ENCODE measurements around the gene CD151.

Gene CD151

DNA sequence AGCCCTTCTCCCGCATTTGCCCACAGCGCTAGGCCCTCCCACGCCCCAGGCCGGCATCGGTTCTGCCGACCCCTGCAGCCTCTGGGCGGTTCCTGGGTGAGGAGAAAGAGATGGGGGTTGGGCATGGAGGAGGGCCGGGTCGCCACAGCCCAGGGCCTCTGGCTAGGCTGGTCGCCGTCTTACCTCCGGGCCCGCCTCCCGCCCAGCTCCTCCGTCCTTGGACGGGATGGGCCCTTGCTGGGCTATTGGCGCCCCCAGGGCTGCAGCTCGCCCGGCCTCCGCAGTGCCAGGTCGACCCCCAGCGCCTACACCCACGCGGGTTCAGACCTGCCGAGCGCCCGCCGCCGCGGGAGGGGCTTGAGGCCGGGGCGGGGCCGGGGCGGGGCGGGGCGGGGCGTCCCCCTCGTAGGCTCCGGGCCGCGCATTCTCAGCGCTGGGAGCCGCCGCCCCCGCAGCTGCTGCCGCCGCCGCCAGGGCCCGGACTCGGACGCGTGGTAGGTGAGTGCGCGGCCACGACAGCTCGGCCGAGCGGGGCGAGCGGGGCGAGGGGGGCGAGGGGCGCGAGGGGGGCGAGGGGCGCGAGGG is at the start of gene CD151:
Gene CD151 (plus strand): TSS at position 424 of the 585 bp plus-strand sequence. CDS start 3,118 bp downstream, outside the sequence.
- FAIRE-seq = no peak
- peak; percentile 59 for DNase-seq (ENCODE audit: low spot score)

GRCh38 chr11:783581-784015 is 49.2 kb upstream of the CD151 start:
- FAIRE-seq = no peak
- no peak for DNase-seq (ENCODE audit: low spot score)

GRCh38 chr11:786235-787083 is 46.3 kb upstream of the CD151 start:
- FAIRE-seq (no peak), DNase-seq (ENCODE audit: low spot score) (no peak)

DNA sequence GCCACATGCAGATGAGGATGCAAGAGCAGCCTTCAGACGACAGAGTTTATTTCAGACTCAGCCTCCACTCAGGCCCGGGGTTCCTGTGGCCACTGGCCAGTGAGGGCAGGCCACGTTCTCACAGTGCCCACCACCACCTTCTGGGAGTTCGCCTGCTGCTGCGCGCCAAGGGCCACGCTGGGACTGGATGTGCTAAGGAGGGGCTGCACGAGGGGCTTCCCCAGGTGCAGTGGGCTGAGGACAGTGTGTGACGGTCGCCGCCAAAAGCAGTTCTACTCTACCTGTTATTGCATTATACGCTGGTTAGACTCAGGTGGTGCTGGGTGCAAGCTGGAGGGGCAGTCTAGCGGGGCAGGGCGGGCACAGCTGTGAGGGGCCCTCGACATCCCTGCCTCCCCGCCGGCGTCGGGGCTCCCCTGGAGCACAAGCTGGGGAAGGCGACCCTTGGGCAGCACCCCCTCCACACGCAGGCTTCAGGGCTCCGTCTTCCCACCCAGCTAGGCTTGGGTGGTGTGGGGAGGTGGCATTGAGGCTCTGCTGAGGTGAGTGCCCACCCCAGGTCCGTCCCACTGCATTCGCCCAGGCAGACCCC is 45.6 kb upstream of the CD151 start:
- FAIRE-seq (no peak), DNase-seq (ENCODE audit: low spot score) (no peak)

- FAIRE-seq (no peak), DNase-seq (ENCODE audit: low spot score) (no peak)
Observed at GRCh38 chr11:788009-788640, 44.6 kb upstream of the CD151 start.

DNA sequence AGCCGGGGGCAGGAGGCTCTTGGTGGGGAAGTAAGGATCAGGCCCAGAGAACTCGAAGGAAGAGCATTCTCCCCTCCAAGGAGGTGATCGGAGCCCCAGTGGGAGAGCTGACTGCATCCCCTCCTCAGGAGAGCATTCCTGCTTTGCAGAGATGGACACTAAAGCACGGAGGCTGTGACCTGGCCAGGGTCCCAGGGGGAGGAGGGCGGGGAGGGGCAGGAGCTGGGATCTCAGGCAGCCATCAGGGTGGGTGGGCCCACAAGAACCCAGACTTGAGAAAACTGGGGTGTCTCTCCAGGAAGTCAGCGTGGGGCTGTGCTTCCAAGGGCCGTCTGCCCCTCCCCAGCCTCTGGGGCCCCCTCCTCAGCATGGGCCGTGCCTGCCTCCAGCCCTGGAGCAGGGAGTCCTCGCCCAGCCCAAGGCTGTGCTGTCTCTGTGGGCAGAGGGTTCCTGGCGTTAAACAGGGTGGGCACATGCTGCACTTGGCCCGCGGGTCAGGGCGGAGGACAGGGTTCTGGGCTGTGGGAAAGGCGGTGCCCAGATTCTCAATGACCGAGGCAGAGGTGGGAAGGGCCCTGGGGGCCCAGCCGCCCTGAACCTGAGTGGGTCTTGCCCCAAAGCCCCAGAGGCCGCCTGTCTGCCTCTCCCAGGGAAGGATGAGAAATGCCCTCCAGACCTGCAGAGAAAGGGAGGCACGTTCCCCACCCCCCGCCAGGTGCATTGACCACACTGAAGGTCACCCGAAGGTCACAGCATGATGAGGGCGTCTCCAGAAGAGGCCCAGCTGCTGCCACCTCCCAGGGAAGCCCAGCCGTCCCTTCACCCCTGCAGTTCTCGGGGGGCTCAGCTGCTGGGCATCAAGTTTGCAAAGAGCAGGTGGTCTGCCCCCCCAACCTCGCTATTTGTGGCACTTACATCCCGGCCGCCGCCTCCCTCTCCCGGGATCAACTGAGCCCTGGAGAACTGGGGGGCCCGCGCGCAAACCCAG is 43.5 kb upstream of the CD151 start:
- FAIRE-seq (no peak), DNase-seq (ENCODE audit: low spot score) (no peak)

GRCh38 chr11:789943-790342 is 42.8 kb upstream of the CD151 start, which contains the start of gene CEND1:
Gene CEND1, minus strand, starts transcription at chr11:790090. Its CDS starts 1,514 bp downstream, at chr11:788576.
- no peak for FAIRE-seq
- no peak for DNase-seq (ENCODE audit: low spot score)

DNA sequence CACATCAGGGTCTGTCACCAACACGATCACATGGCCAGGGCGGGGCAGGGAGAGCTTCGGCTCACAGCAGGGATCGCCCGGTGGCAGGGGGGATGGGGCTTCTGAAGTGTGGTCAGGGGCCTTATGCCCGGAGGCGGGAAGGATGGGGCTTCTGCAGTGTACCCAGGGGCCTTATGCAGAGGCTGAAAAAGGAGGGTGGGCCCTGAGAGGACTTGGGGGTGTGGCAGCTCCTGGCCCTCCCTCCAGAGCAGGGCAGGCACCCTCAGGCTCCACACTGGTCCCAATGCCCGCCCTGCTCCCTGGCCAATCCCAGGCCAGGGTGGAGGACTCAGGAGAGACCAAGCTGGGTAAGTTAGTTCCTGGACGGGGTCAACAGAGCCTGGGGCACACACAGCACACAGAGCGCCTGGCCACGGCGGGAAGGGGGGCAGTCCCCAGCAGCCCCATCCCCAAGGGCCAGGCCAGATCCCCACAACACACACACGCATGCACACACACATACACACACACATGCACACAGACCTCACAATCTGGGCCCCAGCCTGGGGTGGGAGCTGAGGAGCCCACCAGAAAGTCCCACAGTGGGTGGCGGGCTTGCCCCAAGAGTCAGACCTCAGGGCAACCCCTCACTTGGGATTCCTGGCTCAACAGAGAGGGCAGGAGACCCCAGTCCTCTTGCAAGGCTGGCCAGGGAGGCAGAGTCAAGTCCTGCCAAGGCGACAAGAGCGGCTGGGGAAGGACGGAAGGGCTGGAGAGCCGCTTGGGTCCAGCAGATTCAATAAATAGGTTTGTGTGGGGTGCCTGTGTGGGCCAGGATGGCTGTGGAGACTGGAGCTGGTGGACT is 41.8 kb upstream of the CD151 start:
- FAIRE-seq (no peak), DNase-seq (ENCODE audit: low spot score) (no peak)

DNA sequence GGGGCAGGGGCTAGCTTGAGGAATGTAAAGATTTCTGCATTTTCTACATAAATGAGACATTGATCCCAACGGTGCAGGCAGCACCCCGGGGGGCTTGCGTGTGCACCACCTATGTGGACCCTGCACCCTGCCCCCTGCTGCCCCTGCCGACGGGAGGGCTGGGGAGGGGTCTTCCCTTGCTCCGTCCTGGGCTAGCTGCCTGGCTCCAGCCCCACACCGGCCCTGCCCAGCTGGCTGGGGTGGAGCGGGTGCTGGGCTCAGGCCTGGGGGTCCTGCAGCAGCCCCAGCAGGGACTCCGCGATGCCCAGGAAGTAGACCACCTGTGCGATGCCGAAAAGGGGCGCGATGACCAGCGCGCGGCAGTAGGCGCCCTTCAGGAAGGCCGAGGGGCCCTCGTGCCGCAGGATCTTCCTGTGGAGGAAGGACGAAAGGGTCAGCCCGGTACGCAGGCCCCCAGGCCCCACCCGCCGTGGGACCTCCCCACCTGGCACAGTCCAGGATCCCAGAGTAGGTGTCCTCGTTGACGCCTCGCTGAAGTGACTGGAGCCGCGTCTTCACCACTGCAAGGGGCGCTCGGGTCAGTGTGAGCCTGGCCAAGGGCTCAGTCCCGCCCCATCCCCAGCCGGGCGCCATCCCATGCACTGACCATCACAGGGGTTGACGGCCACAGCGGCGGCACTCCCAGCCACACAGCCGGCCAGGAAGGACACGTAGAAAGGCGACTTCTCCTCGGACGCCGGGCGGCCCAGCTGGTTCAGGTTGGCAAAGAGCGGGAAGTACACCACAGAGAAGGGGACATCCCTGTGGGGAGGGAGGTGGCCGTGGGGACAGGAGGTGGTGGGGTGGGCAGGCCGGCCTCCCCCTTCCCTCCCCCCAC is 40.9 kb upstream of the CD151 start:
- FAIRE-seq (no peak), DNase-seq (ENCODE audit: low spot score) (no peak)

DNA sequence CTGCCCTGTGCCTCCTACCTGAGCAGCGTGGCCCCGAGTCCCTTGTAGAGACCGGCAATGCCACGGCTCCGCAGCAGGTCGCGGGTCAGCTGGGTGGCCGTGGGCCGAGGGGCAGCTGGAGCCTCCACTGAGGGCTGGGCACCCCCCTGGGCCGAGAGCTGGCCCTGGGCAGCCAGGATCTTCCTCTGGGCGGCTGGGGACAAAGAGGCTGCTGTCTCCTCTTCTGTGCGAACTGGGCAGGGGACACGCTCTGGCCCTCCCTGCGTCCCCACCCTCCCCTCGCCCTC is 40.3 kb upstream of the CD151 start:
- no peak for DNase-seq (ENCODE audit: low spot score)
- FAIRE-seq = no peak

GRCh38 chr11:792873-793272 is 39.9 kb upstream of the CD151 start:
- no peak for DNase-seq (ENCODE audit: low spot score)
- FAIRE-seq = no peak

- FAIRE-seq = no peak
- no peak for DNase-seq (ENCODE audit: low spot score)
Observed at GRCh38 chr11:793556-793955, 39.2 kb upstream of the CD151 start.

DNA sequence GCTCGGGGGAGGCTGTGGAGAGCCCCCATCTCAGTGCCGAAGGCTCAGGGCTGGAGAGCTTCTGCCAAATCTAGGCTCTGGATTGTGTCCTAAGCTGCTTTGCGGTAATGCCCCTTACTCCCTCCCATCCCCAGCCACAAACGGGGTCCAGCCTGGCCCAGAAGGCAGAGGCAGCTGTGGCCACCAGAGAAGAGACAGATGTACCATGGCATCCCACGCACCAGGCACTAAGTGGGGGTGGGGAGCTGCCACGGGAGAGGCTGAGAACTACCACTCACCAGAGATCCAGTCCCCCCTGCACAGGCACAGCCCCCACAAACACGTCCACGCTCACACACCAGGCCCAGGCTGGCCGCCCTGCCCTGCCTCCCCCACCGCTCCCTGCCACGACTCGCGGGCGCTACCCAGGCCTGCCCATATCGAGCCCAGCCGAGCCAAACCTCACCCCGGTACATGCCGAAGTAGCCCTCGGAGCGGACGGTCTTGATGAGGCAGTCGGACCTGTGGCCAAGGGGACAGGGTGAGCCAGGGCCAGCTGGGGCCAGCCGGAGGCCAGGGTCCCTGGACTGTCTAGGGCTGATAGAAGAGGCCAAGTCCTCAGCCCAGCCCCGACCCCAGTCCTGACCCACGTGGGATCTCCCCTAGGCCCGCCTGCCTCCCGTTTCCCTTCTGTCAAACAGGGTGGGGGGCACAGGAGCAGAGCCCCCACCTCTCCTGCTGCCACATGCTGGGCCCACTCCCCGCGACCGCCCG is 38.6 kb upstream of the CD151 start:
- FAIRE-seq (no peak), DNase-seq (ENCODE audit: low spot score) (no peak)

- FAIRE-seq (no peak), DNase-seq (ENCODE audit: low spot score) (no peak)
Observed at GRCh38 chr11:794766-795633, 37.8 kb upstream of the CD151 start.

DNA sequence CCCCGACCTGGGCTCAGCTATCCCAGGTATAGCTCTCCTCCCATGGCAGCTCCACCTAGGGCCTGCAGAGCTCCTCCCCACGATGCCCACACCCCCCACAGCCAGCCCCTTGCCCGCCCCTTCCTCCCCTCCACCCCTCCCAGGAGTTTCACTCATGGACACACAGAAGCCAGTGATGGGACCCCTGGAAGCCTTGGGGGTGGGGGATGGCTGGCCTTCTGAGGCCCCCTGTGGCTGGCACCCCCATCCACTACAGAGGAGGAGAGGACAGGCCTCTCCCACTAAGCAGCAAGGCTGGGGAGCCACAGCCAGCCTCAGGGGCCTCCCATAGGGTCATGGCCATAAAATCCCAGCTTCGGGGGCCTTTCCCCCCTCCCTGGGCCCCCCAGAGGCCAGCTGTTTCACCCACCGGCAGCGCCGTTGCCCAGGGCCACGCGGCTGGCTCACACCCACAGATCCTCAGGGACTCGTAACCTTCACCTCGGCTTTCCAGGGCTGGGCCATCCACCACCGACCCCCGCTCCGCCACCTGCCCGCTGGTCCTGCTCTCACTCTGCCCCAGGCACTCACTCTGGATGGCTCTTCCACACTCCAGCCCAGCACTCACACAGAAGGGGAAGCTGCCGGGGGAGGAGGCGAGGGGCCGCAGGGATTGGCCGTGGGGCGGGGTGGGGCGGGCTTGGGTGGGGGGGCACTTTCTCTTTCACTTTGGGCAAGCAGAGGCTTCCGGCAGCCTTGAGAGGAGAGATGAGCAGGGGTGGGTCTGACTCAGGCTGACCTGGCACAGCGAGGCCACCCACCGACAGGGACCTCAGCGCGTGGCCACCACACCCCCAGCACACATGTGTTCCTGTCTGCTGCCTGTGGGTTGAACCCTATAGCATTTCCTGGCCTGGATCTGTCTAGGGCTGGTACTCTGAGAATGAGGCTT is 36.9 kb upstream of the CD151 start:
- DNase-seq (ENCODE audit: low spot score) (peak; percentile 93), FAIRE-seq (peak; percentile 39)

DNA sequence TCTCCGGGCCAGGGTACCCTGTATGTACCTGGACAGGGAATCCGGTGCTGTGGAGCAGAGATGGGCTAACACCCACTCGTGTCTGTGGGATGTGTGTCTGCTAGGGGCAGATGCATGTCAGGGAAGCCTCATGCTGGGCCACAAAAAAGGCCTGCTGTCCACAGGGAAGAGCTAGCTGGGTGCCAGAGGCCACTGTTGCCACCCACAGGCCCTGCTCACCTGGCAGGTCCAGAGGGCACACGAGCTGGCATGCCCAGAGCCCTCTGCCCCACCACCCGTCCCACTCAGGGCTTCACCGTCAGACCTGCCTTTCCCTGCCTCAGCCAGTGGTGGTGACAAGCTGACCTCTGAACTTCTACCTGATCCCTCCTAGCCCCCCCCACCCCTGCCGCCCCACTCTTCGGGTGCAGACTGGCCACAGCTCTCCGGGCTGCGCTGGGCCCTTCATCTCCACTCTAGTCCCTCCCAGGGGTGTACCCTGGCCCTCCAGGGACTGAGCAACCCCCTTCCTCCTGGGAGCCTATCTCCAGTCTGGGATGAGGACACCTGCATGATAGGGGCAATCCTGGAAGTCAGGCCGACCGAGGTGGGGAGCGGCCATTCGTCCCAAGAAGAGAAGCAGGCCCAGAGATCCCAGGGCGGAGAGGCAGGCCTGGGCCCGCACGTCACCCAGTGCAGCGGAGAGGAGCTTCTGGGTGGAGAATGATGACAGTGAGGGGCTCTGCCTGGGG is 36.0 kb upstream of the CD151 start:
- DNase-seq (ENCODE audit: low spot score) (no peak), FAIRE-seq (no peak)

Data from RCC 7860 (cell line).